Measurements from ENCODE around the gene TAMALIN. TPM values are rescaled to one million over a fixed set of nuclear protein-coding genes. Genes with fewer than 3 reads are reported as not detected.

TAMALIN gene
- total and polyA plus RNA-seq, 3 experiments from 2014 or later: 1.4 to 8.4 (median 7.3) TPM

GRCh38 chr12:52059582-52060497 is 53.1 kb downstream of the TAMALIN start:
- H3K27me3 Mint-ChIP-seq: peaks cover 7 to 8% of the 10 kb centered on the region in 2 donors
- POLR2A ChIA-PET: no interaction called here

GRCh38 chr12:52060498-52061177 is 53.9 kb downstream of the TAMALIN start:
- Mint-ChIP-seq H3K27ac (peak overlapping the region in 1 of 8 donors; percentile 36), H3K4me3 (no peak overlapping the region), H3K9me3 (no peaks in the 10 kb centered on the region), H3K4me1 (no peaks in the 10 kb centered on the region), H3K36me3 (peaks cover 0 to 1% (median 0%) of the 10 kb centered on the region in 3 donors), H3K27me3 (peaks cover 7 to 15% of the 10 kb centered on the region in 2 donors)
- H3K27ac ChIP-seq (ENCODE audit: low read depth, low read length): no peak overlapping the region
- no peak overlapping the region for H3K4me3 ChIP-seq (ENCODE audit: low read length)
- H3K27me3 ChIP-seq (ENCODE audit: insufficient read depth, low read length, poor library complexity, severe bottlenecking): no peaks in the 10 kb centered on the region
- no peak for DNase-seq
- ChIA-PET POLR2A (no interaction called here), CTCF (interaction anchor here (0.9 to 3.1 kb wide), 3 partner anchors 11 to 37 kb away, joined by 4 to 14 read pairs (median 4); no protein-coding TSS in a partner anchor)
- H3K4me1 ChIP-seq (ENCODE audit: insufficient read depth, low read length): no peaks in the 10 kb centered on the region
- H3K9me3 ChIP-seq (ENCODE audit: low read length): no peaks in the 10 kb centered on the region
- H3K36me3 ChIP-seq (ENCODE audit: insufficient read depth, low read length): no peaks in the 10 kb centered on the region

More at GRCh38 chr12:52059582-52060497, 53.1 kb downstream of the TAMALIN start:
- no peaks in the 10 kb centered on the region for H3K9me3 Mint-ChIP-seq
- CTCF ChIA-PET: interaction anchor here (0.9 to 1.9 kb wide), 3 partner anchors 10 to 37 kb away, joined by 4 to 11 read pairs (median 4); partner anchors contain the start of gene ATG101
- H3K4me1 Mint-ChIP-seq: no peaks in the 10 kb centered on the region
- Histone ChIP-seq H3K27me3 (ENCODE audit: insufficient read depth, low read length, poor library complexity, severe bottlenecking) (no peaks in the 10 kb centered on the region), H3K27ac (ENCODE audit: low read depth, low read length) (no peak overlapping the region), H3K4me3 (ENCODE audit: low read length) (no peak overlapping the region), H3K4me1 (ENCODE audit: insufficient read depth, low read length) (no peaks in the 10 kb centered on the region), H3K36me3 (ENCODE audit: insufficient read depth, low read length) (no peaks in the 10 kb centered on the region), H3K9me3 (ENCODE audit: low read length) (no peaks in the 10 kb centered on the region)
- H3K36me3 Mint-ChIP-seq: peaks cover 0 to 1% (median 0%) of the 10 kb centered on the region in 3 donors
- no peak for DNase-seq
- no peak overlapping the region for H3K27ac Mint-ChIP-seq
- H3K4me3 Mint-ChIP-seq: no peak overlapping the region

- CTCF ChIA-PET: interaction anchor here (1.2 to 3.1 kb wide), 3 partner anchors 10 to 36 kb away, joined by 4 to 14 read pairs (median 4); no protein-coding TSS in a partner anchor
- Mint-ChIP-seq H3K4me1 (no peaks in the 10 kb centered on the region), H3K27ac (peak overlapping the region in 1 of 8 donors; percentile 36)
Observed at GRCh38 chr12:52061470-52062166, 54.9 kb downstream of the TAMALIN start.

GRCh38 chr12:52062167-52063081 is 55.7 kb downstream of the TAMALIN start:
- DNase-seq: no peak
- Histone ChIP-seq H3K9me3 (ENCODE audit: low read length) (no peaks in the 10 kb centered on the region), H3K27me3 (ENCODE audit: insufficient read depth, low read length, poor library complexity, severe bottlenecking) (no peaks in the 10 kb centered on the region), H3K4me3 (ENCODE audit: low read length) (no peak overlapping the region), H3K36me3 (ENCODE audit: insufficient read depth, low read length) (no peaks in the 10 kb centered on the region), H3K4me1 (ENCODE audit: insufficient read depth, low read length) (no peaks in the 10 kb centered on the region), H3K27ac (ENCODE audit: low read depth, low read length) (no peak overlapping the region)
- Mint-ChIP-seq H3K9me3 (no peaks in the 10 kb centered on the region), H3K27me3 (peaks cover 7 to 20% of the 10 kb centered on the region in 2 donors), H3K27ac (no peak overlapping the region), H3K4me1 (no peaks in the 10 kb centered on the region), H3K4me3 (no peak overlapping the region), H3K36me3 (peaks cover 0 to 1% (median 0%) of the 10 kb centered on the region in 3 donors)
- ChIA-PET CTCF (interaction anchor here (1.9 to 3.1 kb wide), 2 partner anchors 20 to 37 kb away, joined by 4 to 14 read pairs; no protein-coding TSS in a partner anchor), POLR2A (no interaction called here)

More at GRCh38 chr12:52061470-52062166, 54.9 kb downstream of the TAMALIN start:
- no peaks in the 10 kb centered on the region for H3K27me3 ChIP-seq (ENCODE audit: insufficient read depth, low read length, poor library complexity, severe bottlenecking)
- H3K27ac ChIP-seq (ENCODE audit: low read depth, low read length): no peak overlapping the region
- H3K9me3 ChIP-seq (ENCODE audit: low read length): no peaks in the 10 kb centered on the region
- DNase-seq: no peak
- no peaks in the 10 kb centered on the region for H3K36me3 ChIP-seq (ENCODE audit: insufficient read depth, low read length)
- Mint-ChIP-seq H3K9me3 (no peaks in the 10 kb centered on the region), H3K36me3 (peaks cover 0 to 1% (median 0%) of the 10 kb centered on the region in 3 donors), H3K27me3 (peaks cover 7 to 17% of the 10 kb centered on the region in 2 donors), H3K4me3 (no peak overlapping the region)
- no peak overlapping the region for H3K4me3 ChIP-seq (ENCODE audit: low read length)
- POLR2A ChIA-PET: no interaction called here
- no peaks in the 10 kb centered on the region for H3K4me1 ChIP-seq (ENCODE audit: insufficient read depth, low read length)

- H3K27ac Mint-ChIP-seq: peak overlapping the region in 1 of 8 donors; percentile 75
- no peaks in the 10 kb centered on the region for H3K4me1 ChIP-seq (ENCODE audit: insufficient read depth, low read length)
- H3K27me3 ChIP-seq (ENCODE audit: insufficient read depth, low read length, poor library complexity, severe bottlenecking): no peaks in the 10 kb centered on the region
- ChIA-PET POLR2A (no interaction called here), CTCF (interaction anchor here (1.9 to 3.1 kb wide), 2 partner anchors 19 to 38 kb away, joined by 4 to 14 read pairs; no protein-coding TSS in a partner anchor)
- H3K4me3 Mint-ChIP-seq: no peak overlapping the region
- no peaks in the 10 kb centered on the region for H3K9me3 Mint-ChIP-seq
- DNase-seq: no peak
- no peaks in the 10 kb centered on the region for H3K36me3 ChIP-seq (ENCODE audit: insufficient read depth, low read length)
- H3K36me3 Mint-ChIP-seq: peaks cover 0 to under 1% (median 0%) of the 10 kb centered on the region in 3 donors
- no peak overlapping the region for H3K4me3 ChIP-seq (ENCODE audit: low read length)
- H3K27me3 Mint-ChIP-seq: peaks cover 7 to 20% of the 10 kb centered on the region in 2 donors
- no peaks in the 10 kb centered on the region for H3K9me3 ChIP-seq (ENCODE audit: low read length)
- H3K4me1 Mint-ChIP-seq: no peaks in the 10 kb centered on the region
- H3K27ac ChIP-seq (ENCODE audit: low read depth, low read length): no peak overlapping the region
Observed at GRCh38 chr12:52063082-52063924, 56.6 kb downstream of the TAMALIN start.

GRCh38 chr12:52063981-52064649 is 57.4 kb downstream of the TAMALIN start:
- H3K4me3 ChIP-seq (ENCODE audit: low read length): no peak overlapping the region
- Mint-ChIP-seq H3K27me3 (peaks cover 7 to 20% of the 10 kb centered on the region in 2 donors), H3K36me3 (no peaks in the 10 kb centered on the region), H3K4me1 (peaks cover 3 to 4% (median 4%) of the 10 kb centered on the region in 3 donors), H3K9me3 (no peaks in the 10 kb centered on the region), H3K4me3 (no peak overlapping the region), H3K27ac (peak overlapping the region in 1 of 8 donors; percentile 70)
- no peaks in the 10 kb centered on the region for H3K27me3 ChIP-seq (ENCODE audit: insufficient read depth, low read length, poor library complexity, severe bottlenecking)
- H3K4me1 ChIP-seq (ENCODE audit: insufficient read depth, low read length): peaks cover 2% of the 10 kb centered on the region
- H3K9me3 ChIP-seq (ENCODE audit: low read length): no peaks in the 10 kb centered on the region
- ChIA-PET POLR2A (interaction anchor here (0.7 kb wide), 1 partner anchor 24 kb away, joined by 4 read pairs; no protein-coding TSS in a partner anchor), CTCF (interaction anchor here (0.9 to 25.6 kb wide), 2 partner anchors 37 to 72 kb away, joined by 3 to 580 read pairs; no protein-coding TSS in a partner anchor)
- no peak for DNase-seq
- H3K27ac ChIP-seq (ENCODE audit: low read depth, low read length): no peak overlapping the region
- H3K36me3 ChIP-seq (ENCODE audit: insufficient read depth, low read length): no peaks in the 10 kb centered on the region

Measured in CD8-positive, alpha-beta memory T cell (primary cell).